SK-N-SH treated with all-trans-retinoic acid at 6 μM for 48 hours (cell line): ENCODE measurements around the gene UGT2A3.

Experiments used
- ARNTL ChIP-seq: fragments of 450-650 bp; formaldehyde crosslinking; IDR thresholded peaks from 2 replicates; pipeline ENCODE4 v1.5.0; 2020; ENCODE audit warnings: low read depth, mild to moderate bottlenecking, moderate library complexity, borderline replicate concordance
- GLIS3 ChIP-seq: fragments of 250-450 bp; sonication (Bioruptor Pico); IDR thresholded peaks from 2 replicates; pipeline ENCODE4 v1.5.0; 2020; ENCODE audit warnings: mild to moderate bottlenecking, moderate library complexity
- ISL1 ChIP-seq: fragments of 250-450 bp; sonication (Bioruptor Pico); IDR thresholded peaks from 2 replicates; pipeline ENCODE4 v2.1.2; 2022; ENCODE audit warnings: mild to moderate bottlenecking, moderate library complexity
- PPARA ChIP-seq: fragments of 250-450 bp; sonication (Bioruptor Pico); IDR thresholded peaks from 2 replicates; pipeline ENCODE4 v1.5.0; 2020; ENCODE audit warnings: mild to moderate bottlenecking, borderline replicate concordance
- TCF4 ChIP-seq: fragments of 250-450 bp; sonication (Bioruptor Pico); IDR thresholded peaks from 2 replicates; pipeline ENCODE4 v1.8.0; 2021; ENCODE audit warnings: mild to moderate bottlenecking, moderate library complexity, borderline replicate concordance
- TOX ChIP-seq: fragments of 250-450 bp; sonication (Bioruptor Pico); IDR thresholded peaks from 2 replicates; pipeline ENCODE4 v1.8.0; 2021; ENCODE audit warnings: mild to moderate bottlenecking, moderate library complexity, borderline replicate concordance
- ZC3H10 ChIP-seq: fragments of 250-450 bp; sonication (Bioruptor Pico); IDR thresholded peaks from 2 replicates; pipeline ENCODE4 v1.5.1; 2021; ENCODE audit warnings: mild to moderate bottlenecking, moderate library complexity
- ZFP3 ChIP-seq: fragments of 250-450 bp; sonication (Bioruptor Pico); IDR thresholded peaks from 2 replicates; pipeline ENCODE4 v1.5.0; 2020; ENCODE audit warnings: mild to moderate bottlenecking, moderate library complexity
- ZFP30 ChIP-seq: fragments of 450-650 bp; formaldehyde crosslinking; IDR thresholded peaks from 2 replicates; pipeline ENCODE4 v1.5.0; 2022; ENCODE audit warnings: mild to moderate bottlenecking, moderate library complexity
- ZNF8 ChIP-seq: fragments of 450-650 bp; formaldehyde crosslinking; IDR thresholded peaks from 2 replicates; pipeline ENCODE4 v1.5.0; 2020; ENCODE audit warnings: mild to moderate bottlenecking, moderate library complexity
- TF ChIP-seq, protein P1 (sequence below): fragments of 250-450 bp; sonication (Bioruptor Pico); IDR thresholded peaks from 2 replicates; pipeline ENCODE4 v1.5.0; 2020; ENCODE audit warnings: mild to moderate bottlenecking, moderate library complexity
- TF ChIP-seq, protein P2 (sequence below): fragments of 250-450 bp; sonication (Bioruptor Pico); IDR thresholded peaks from 2 replicates; pipeline ENCODE4 v1.5.1; 2020; ENCODE audit warnings: low read depth, mild to moderate bottlenecking, moderate library complexity
- TF ChIP-seq, protein P3 (sequence below): fragments of 250-450 bp; sonication (Bioruptor Pico); IDR thresholded peaks from 2 replicates; pipeline ENCODE4 v1.8.0; 2020; ENCODE audit warnings: mild to moderate bottlenecking, moderate library complexity, borderline replicate concordance
- TF ChIP-seq, protein P4 (sequence below): fragments of 250-450 bp; sonication (Bioruptor Pico); IDR thresholded peaks from 2 replicates; pipeline ENCODE4 v1.5.1; 2021; ENCODE audit warnings: mild to moderate bottlenecking, moderate library complexity

DNA sequence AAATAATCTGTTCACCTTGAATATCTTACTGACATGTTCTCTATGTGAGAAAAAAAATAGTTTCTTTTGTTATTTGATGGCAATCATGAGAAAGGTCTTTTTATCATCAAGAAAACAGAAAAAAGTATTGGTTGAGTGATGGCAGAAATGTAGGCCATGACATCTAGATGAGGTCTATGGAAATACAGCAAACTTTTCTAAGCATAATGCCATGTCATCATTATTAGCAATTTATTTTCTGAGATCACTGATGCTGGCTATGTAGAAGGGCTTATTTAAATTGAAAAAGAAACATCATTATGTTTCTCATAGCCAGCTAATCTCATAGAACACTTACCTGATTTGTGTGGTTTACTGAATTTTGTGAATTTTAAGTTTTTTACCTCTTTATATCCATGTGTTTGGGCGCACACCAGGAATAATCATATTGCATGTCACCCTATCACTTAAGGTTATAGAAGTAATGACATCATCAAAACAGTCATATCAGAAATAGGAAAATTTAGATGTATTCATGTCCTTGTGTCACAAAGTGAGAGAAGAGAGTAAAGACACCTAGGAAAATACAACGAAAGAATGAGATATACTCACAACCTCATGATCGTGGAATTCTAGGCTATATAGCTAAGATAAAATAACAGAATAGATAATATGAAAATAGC lies 22.4 kb downstream of the UGT2A3 start:
- no peak for TF ChIP-seq GLIS3 (CRISPR knock-in tag)
- TF ChIP-seq ZNF8 (CRISPR knock-in tag), result no peak
- TF ChIP-seq, protein P1, sequence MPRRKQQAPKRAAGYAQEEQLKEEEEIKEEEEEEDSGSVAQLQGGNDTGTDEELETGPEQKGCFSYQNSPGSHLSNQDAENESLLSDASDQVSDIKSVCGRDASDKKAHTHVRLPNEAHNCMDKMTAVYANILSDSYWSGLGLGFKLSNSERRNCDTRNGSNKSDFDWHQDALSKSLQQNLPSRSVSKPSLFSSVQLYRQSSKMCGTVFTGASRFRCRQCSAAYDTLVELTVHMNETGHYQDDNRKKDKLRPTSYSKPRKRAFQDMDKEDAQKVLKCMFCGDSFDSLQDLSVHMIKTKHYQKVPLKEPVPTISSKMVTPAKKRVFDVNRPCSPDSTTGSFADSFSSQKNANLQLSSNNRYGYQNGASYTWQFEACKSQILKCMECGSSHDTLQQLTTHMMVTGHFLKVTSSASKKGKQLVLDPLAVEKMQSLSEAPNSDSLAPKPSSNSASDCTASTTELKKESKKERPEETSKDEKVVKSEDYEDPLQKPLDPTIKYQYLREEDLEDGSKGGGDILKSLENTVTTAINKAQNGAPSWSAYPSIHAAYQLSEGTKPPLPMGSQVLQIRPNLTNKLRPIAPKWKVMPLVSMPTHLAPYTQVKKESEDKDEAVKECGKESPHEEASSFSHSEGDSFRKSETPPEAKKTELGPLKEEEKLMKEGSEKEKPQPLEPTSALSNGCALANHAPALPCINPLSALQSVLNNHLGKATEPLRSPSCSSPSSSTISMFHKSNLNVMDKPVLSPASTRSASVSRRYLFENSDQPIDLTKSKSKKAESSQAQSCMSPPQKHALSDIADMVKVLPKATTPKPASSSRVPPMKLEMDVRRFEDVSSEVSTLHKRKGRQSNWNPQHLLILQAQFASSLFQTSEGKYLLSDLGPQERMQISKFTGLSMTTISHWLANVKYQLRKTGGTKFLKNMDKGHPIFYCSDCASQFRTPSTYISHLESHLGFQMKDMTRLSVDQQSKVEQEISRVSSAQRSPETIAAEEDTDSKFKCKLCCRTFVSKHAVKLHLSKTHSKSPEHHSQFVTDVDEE (CRISPR knock-in tag), result no peak
- no peak for TF ChIP-seq TCF4
- TF ChIP-seq, protein P2, sequence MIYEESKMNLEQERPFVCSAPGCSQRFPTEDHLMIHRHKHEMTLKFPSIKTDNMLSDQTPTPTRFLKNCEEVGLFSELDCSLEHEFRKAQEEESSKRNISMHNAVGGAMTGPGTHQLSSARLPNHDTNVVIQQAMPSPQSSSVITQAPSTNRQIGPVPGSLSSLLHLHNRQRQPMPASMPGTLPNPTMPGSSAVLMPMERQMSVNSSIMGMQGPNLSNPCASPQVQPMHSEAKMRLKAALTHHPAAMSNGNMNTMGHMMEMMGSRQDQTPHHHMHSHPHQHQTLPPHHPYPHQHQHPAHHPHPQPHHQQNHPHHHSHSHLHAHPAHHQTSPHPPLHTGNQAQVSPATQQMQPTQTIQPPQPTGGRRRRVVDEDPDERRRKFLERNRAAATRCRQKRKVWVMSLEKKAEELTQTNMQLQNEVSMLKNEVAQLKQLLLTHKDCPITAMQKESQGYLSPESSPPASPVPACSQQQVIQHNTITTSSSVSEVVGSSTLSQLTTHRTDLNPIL (CRISPR knock-in tag), result no peak
- no peak for TF ChIP-seq TOX
- TF ChIP-seq, protein P3, sequence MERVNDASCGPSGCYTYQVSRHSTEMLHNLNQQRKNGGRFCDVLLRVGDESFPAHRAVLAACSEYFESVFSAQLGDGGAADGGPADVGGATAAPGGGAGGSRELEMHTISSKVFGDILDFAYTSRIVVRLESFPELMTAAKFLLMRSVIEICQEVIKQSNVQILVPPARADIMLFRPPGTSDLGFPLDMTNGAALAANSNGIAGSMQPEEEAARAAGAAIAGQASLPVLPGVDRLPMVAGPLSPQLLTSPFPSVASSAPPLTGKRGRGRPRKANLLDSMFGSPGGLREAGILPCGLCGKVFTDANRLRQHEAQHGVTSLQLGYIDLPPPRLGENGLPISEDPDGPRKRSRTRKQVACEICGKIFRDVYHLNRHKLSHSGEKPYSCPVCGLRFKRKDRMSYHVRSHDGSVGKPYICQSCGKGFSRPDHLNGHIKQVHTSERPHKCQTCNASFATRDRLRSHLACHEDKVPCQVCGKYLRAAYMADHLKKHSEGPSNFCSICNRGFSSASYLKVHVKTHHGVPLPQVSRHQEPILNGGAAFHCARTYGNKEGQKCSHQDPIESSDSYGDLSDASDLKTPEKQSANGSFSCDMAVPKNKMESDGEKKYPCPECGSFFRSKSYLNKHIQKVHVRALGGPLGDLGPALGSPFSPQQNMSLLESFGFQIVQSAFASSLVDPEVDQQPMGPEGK (CRISPR knock-in tag), result no peak
- TF ChIP-seq ZFP3 (CRISPR knock-in tag), result no peak
- no peak for TF ChIP-seq PPARA (CRISPR knock-in tag)
- no peak for TF ChIP-seq ZFP30 (CRISPR knock-in tag)
- no peak for TF ChIP-seq ZC3H10 (CRISPR knock-in tag)
- TF ChIP-seq ISL1, result no peak
- TF ChIP-seq ARNTL (CRISPR knock-in tag), result no peak
- TF ChIP-seq, protein P4, sequence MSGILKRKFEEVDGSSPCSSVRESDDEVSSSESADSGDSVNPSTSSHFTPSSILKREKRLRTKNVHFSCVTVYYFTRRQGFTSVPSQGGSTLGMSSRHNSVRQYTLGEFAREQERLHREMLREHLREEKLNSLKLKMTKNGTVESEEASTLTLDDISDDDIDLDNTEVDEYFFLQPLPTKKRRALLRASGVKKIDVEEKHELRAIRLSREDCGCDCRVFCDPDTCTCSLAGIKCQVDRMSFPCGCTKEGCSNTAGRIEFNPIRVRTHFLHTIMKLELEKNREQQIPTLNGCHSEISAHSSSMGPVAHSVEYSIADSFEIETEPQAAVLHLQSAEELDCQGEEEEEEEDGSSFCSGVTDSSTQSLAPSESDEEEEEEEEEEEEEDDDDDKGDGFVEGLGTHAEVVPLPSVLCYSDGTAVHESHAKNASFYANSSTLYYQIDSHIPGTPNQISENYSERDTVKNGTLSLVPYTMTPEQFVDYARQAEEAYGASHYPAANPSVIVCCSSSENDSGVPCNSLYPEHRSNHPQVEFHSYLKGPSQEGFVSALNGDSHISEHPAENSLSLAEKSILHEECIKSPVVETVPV, result no peak
